ENCODE data around the gene TMEM147.
A peak's percentile ranks its signal among the peaks of the same experiment; 100 is the strongest.

The TMEM147 gene

GRCh38 chr19:35558400-35559280 is 13.2 kb downstream of the TMEM147 start (continued):
- peak; percentile 18; the same call in 1 of the 2 replicates for TF ChIP-seq CTCF (tag by site-specific recombination; IDR thresholded peaks at IDR 0.05)
- TF ChIP-seq YY1 (tag by site-specific recombination; IDR thresholded peaks at IDR 0.05), result no peak
- TF ChIP-seq ZNF624 (tag by site-specific recombination; IDR thresholded peaks at IDR 0.05), result no peak
- no peak for TF ChIP-seq ZNF549 (tag by site-specific recombination; IDR thresholded peaks at IDR 0.05)
- no peak for TF ChIP-seq ZNF169 (tag by site-specific recombination; IDR thresholded peaks at IDR 0.05)
- TF ChIP-seq ZNF311 (tag by site-specific recombination; IDR thresholded peaks at IDR 0.05; ENCODE audit: borderline replicate concordance), result no peak
- peak; percentile 52; the same call in 1 of the 2 replicates for TF ChIP-seq ZBTB6 (tag by site-specific recombination; IDR thresholded peaks at IDR 0.05)
- TF ChIP-seq ZNF777 (tag by site-specific recombination; IDR thresholded peaks at IDR 0.05; ENCODE audit: borderline replicate concordance), result peak; percentile 56; the same call in 1 of the 2 replicates
- TF ChIP-seq ZNF776 (tag by site-specific recombination; IDR thresholded peaks at IDR 0.05; ENCODE audit: borderline replicate concordance), result no peak
- TF ChIP-seq ZBTB17 (tag by site-specific recombination; IDR thresholded peaks at IDR 0.05), result no peak
- TF ChIP-seq ZNF660 (tag by site-specific recombination; IDR thresholded peaks at IDR 0.05), result no peak
- TF ChIP-seq ZNF677 (tag by site-specific recombination; IDR thresholded peaks at IDR 0.05), result 0 out of 2 replicates have a peak, but pooled peaks have one; percentile 36
- TF ChIP-seq ZSCAN18 (tag by site-specific recombination; IDR thresholded peaks at IDR 0.05), result no peak
- 0 out of 2 replicates have a peak, but pooled peaks have one; percentile 9 for TF ChIP-seq INSM2 (tag by site-specific recombination; IDR thresholded peaks at IDR 0.05)
- TF ChIP-seq ZNF157 (tag by site-specific recombination; IDR thresholded peaks at IDR 0.05), result no peak
- TF ChIP-seq ZNF132 (tag by site-specific recombination; IDR thresholded peaks at IDR 0.05; ENCODE audit: borderline replicate concordance), result no peak
- no peak for TF ChIP-seq ZFP37 (tag by site-specific recombination; IDR thresholded peaks at IDR 0.05)
- TF ChIP-seq ZNF223 (tag by site-specific recombination; IDR thresholded peaks at IDR 0.05), result peak; percentile 54; the same call in 1 of the 2 replicates
- no peak for TF ChIP-seq MZF1 (tag by site-specific recombination; IDR thresholded peaks at IDR 0.05; ENCODE audit: borderline replicate concordance)
- 0 out of 2 replicates have a peak, but pooled peaks have one; percentile 54 for TF ChIP-seq IKZF3 (tag by site-specific recombination; IDR thresholded peaks at IDR 0.05)
- TF ChIP-seq ZNF768 (tag by site-specific recombination; IDR thresholded peaks at IDR 0.05), result no peak
- TF ChIP-seq ZNF707 (tag by site-specific recombination; IDR thresholded peaks at IDR 0.05), result no peak

Data from HEK293 (cell line).